Measurements from ENCODE around the gene ST6GALNAC3.
A peak's percentile ranks its signal among the peaks of the same experiment; 100 is the strongest.

ST6GALNAC3 gene

DNA sequence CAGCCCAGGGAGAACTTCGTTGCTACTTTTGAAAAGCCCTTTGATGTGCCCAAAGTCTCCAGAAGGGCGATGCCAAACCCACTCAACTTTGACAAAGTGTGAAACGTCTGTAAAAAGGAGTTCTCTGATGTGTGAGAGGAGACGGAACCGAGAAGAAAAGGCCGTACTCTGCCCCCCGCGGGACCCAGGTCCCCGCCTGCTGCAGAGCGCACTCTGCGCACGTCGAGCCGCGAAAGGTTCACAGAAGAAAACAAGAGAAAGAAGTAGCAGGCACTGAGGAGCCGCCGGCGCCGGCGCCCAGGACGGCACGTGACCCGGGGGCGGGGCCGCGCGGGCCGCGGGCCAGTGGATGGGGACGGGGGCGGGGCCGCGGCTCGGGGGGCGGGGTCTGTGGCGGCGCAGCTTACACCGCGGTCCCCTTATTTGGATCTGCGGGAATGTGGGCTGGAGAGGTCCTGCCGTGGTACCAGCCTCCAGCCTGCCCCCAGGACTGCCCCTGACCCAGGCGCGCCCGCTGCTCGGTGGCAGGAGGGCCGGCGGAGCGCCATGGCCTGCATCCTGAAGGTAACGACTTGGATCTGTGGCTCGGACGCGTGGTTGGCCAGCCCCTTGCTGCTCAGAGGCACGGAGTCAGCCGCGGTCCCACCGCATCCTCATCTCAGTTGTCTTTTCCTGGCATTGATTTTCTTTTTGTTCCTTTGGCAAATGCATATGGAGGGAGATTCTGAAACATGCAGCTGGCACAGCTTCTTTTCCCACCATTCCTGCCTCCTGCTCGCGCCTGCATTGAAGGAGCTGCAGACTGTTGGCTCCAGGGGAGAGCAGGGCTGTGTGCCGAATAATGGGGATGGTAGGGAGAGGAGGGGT lies at the start of gene ST6GALNAC3:
Gene ST6GALNAC3 (plus strand): TSS at position 426 of the 867 bp plus-strand sequence.
- no peak for TF ChIP-seq ZFX (IDR thresholded peaks at IDR 0.05; ENCODE audit: borderline replicate concordance)
- TF ChIP-seq, protein P1, sequence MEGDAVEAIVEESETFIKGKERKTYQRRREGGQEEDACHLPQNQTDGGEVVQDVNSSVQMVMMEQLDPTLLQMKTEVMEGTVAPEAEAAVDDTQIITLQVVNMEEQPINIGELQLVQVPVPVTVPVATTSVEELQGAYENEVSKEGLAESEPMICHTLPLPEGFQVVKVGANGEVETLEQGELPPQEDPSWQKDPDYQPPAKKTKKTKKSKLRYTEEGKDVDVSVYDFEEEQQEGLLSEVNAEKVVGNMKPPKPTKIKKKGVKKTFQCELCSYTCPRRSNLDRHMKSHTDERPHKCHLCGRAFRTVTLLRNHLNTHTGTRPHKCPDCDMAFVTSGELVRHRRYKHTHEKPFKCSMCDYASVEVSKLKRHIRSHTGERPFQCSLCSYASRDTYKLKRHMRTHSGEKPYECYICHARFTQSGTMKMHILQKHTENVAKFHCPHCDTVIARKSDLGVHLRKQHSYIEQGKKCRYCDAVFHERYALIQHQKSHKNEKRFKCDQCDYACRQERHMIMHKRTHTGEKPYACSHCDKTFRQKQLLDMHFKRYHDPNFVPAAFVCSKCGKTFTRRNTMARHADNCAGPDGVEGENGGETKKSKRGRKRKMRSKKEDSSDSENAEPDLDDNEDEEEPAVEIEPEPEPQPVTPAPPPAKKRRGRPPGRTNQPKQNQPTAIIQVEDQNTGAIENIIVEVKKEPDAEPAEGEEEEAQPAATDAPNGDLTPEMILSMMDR (IDR thresholded peaks at IDR 0.05): no peak
- H3K27ac ChIP-seq: no peak within 1 kb of the TSS

DNA sequence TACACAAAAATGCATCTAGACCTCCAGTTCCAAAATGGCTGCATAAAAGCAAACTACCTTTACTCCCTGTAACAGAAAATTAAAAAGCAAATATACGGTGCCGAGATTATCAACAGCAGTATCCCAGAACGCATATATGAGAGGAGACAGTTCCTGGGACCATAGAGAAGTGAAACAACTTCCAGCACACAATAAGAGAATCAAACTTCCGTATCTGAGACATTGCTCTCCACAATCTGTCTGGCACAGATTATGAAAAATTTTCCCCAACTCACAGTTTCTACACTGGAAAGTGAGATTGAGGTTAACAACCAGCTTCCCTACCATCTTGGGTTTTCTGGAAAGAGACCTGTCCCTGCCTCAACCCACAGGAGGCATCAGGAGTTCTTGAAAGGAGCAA lies 47.2 kb upstream of the ST6GALNAC3 start:
- no peak for TF ChIP-seq ZFX (IDR thresholded peaks at IDR 0.05; ENCODE audit: borderline replicate concordance)
- TF ChIP-seq, protein P1 (IDR thresholded peaks at IDR 0.05): no peak
- no peak overlapping the region for H3K27ac ChIP-seq

DNA sequence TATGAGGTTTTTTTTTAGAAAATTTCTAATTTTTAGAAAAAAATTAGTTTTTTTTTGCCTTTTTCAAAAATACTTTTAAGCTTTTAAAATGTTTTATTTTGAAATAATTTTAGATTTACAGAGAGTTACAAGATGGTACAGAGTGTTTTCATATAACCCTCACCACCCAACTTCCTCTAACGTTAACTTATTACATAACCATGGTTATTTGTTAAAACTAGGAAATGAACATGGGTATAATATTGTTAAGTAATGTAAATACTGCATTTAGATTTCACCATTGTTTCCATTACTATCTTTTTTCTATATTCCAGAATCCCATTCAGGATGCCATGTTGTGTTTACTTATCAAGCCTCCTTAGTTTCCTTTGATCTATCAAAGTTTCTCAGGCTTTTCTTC lies 45.2 kb upstream of the ST6GALNAC3 start:
- H3K27ac ChIP-seq: no peak overlapping the region
- TF ChIP-seq, protein P1 (IDR thresholded peaks at IDR 0.05): no peak
- no peak for TF ChIP-seq ZFX (IDR thresholded peaks at IDR 0.05; ENCODE audit: borderline replicate concordance)

DNA sequence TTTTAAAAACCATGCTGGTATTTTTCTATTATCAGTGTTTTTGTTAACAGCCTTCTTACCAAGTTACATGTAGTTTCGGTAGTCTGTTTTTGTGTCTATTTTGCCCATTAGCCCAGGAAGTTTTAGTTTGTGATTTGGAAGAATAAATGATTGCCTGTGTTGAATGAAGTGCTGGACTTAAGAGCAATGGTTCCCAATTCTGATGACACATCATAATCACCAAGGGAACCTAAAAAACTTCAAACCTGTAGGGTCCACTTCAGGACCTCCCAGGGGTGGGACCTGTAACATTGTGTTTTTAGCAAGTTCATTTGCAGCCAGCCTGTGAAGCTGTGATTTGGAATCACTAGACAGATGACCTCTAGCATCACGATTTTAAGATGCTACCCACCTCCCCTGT lies 43.0 kb upstream of the ST6GALNAC3 start:
- no peak for TF ChIP-seq ZFX (IDR thresholded peaks at IDR 0.05; ENCODE audit: borderline replicate concordance)
- TF ChIP-seq, protein P1 (IDR thresholded peaks at IDR 0.05): no peak
- no peak overlapping the region for H3K27ac ChIP-seq

DNA sequence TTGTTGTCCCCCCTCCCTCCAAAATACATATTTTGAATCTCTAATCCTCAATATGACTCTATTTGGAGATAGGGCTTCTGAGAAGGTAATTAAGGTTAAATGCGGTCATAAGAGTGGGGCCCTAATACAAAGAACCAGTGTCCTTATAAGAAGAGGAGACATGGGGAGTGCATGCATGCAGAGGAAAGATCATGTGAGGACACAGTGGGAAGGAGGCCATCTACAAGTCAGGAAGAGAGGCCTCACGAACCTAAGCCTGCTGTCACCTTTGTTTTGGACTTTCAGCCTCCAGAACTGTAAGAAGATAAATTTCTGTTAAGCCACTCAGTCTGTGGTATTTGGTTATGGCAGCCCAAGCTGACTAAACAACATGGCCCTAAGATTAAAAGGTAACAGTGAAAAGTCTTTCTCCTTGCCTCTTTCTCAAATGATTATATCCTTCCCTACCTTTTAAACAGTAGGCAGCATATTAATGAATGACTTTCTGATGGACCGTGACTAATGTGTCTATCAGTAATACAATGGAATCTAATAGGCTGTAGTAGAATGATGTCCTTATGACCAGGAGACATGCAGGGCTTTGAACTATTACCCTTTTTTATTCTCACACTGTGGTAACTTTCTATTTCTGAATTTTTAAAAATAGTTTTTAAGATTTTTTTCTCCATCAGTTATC lies 40.6 kb upstream of the ST6GALNAC3 start:
- no peak for TF ChIP-seq ZFX (IDR thresholded peaks at IDR 0.05; ENCODE audit: borderline replicate concordance)
- TF ChIP-seq, protein P1 (IDR thresholded peaks at IDR 0.05): no peak
- no peak overlapping the region for H3K27ac ChIP-seq

DNA sequence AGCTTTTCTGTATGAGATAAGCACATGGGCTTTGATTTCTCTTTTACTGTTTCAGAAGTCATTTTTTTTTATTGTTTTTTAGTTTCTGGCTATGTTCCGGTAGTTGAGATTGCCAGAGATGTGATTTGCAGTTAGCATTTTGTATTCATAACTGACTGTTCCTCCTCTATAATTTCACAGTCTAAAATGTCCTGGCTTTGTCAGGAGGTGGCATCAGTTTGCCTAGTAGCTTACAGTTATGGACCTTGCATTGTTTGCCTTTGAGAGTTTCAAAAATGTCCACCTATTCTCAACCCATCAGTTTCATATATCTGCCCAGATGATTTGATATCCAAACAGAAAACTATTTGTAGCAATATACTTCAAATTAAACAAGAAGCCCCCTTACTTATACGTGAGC lies 39.5 kb upstream of the ST6GALNAC3 start:
- no peak overlapping the region for H3K27ac ChIP-seq
- TF ChIP-seq, protein P1 (IDR thresholded peaks at IDR 0.05): peak; percentile 75
- no peak for TF ChIP-seq ZFX (IDR thresholded peaks at IDR 0.05; ENCODE audit: borderline replicate concordance)

DNA sequence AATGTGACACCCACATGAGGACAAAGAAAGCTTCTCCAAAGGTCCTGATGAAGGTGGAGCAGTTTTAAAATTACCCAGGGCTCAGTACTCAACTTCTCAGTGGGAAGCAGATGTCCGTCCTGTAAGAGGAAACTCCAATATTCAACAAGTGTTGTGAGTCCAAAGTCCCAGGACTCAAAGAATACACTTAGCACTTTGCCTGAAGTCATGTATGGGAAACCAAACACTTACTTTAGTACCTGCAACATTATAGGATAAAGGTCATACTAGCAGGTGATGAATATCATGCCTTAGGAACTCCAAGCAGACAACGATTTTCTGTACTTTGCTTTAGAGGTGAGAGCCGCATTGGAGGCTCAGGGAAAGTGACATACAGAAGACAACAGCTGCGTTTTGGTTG lies 37.2 kb upstream of the ST6GALNAC3 start:
- no peak overlapping the region for H3K27ac ChIP-seq
- TF ChIP-seq ZFX (IDR thresholded peaks at IDR 0.05; ENCODE audit: borderline replicate concordance): no peak
- TF ChIP-seq, protein P1 (IDR thresholded peaks at IDR 0.05): no peak

Measured in 22Rv1 (cell line).